ENCODE measurements around the gene RASGRF1.

DNA sequence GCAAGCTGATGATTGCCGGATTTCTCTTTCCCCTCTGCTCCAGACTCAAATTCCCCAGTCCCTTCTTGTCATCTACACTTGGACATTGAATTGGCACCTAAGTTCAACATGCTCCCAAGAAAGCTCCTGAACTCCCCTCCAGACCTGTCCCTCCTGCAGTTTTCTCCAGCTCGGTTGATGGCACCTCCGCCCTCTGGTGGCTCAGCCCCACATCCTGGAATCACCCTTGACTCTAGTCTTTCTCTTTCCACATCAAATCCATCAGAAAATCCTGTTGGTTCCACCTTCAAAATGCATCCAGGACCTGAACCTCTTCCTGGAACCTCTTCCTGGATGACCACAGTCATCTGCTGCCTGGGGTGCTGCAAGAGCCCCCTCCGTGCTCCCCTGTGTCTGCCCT, 60.1 kb downstream of the RASGRF1 start:
- TF ChIP-seq POLR2A (IDR thresholded peaks at IDR 0.05; ENCODE audit: low read length), result no peak
- TF ChIP-seq GATA1 (IDR thresholded peaks at IDR 0.05; ENCODE audit: low read depth, low read length), result no peak

Measured in erythroblast (primary cell).